DMS153 (cell line): ENCODE measurements around the gene MBP.

Experiments
- DNase-seq: peaks from one replicate; lab custom pipeline; 2025; lab: John Stamatoyannopoulos, UW

The MBP gene

DNA sequence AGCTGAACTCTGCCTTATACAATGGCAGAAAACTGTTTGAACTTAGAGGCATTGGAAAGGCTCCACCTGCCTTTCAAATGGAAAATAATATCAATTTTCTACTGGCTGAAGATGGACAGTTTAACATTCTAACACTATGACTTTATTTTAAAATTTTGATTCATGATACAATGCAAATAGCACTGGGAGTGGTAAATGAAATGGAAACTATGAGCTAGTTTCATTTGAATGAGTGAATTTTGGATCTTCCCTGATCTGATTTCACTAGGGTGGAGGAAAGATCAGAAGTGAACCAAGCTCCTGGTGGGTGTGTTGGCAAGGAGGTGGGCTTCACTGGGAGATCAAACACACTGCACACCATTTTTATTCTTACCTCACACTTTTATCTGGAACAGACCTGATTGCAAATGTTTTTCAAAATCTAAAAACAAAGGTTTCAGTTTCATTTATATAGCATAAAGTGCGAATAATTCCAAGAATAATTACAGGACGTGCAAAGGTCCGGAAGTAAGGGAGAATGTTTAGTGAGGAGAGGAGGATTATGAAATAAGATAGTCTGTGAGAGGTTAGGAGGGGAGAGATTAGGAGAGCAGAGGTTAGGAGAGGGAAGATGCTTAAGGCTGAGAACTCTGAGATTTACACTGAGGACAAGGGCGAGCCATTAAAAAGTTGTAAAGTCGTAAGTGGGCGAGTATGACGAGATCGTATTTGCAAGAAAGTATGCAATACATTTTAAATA lies 18.6 kb upstream of the MBP start:
- DNase-seq: no peak

DNA sequence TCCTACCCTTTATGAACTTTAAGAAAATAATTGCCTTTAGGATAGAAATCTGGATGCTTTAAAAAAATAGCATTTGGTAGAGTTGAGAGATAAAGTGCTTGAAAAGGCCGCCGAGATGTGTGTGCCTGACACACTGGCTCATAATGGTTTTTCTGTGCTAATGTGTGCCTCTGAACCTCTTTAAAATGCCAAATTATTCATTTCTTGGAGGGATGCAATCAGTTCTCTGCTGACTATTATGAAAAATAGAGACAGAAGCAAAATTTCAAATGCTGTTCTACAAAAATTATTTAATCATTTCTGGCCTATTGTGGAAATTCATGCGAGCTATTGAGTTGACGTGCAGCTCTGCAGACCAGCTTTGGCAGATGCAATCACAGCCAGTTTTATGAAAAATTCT lies 18.0 kb upstream of the MBP start:
- no peak for DNase-seq

DNA sequence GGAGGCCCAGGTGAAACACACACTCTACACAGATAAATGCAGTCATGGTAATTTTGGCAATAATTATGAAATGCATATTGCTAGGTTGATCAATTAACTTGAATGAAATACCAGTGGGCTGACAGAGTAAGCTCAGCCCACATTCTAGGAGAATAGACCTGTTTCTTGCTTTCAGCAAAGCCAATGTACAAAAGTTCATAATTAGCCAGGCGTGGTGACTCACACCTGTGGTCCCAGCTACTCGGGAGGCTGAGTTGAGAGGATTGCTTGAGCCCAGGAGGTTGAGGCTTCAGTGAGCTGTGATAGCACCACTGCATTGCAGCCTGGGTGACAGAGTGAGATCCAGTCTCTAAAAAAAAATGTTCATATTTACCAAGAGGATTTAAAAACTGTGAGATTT lies 15.7 kb upstream of the MBP start:
- no peak for DNase-seq

DNA sequence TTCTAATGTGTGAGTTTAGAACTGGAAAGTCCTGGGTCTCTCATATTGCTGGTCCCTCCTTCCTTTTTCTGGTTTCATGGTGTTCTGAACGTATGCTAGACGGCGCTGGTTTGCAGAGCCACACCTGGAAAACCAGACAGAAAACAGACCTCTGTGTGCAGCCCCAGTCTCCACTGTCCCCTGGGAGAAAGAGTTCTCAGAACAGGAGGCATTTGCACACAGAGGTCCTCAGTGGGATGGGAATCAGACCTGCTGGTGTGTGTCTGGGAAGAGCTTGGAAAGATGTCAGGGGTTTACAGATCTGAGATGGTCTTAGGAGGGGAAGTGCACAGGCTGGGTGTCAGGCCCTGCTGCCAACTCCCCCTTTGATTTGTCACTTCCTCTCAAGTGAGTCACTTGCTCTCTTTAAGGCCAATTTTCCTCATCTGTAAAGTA lies 14.9 kb upstream of the MBP start:
- no peak for DNase-seq

DNA sequence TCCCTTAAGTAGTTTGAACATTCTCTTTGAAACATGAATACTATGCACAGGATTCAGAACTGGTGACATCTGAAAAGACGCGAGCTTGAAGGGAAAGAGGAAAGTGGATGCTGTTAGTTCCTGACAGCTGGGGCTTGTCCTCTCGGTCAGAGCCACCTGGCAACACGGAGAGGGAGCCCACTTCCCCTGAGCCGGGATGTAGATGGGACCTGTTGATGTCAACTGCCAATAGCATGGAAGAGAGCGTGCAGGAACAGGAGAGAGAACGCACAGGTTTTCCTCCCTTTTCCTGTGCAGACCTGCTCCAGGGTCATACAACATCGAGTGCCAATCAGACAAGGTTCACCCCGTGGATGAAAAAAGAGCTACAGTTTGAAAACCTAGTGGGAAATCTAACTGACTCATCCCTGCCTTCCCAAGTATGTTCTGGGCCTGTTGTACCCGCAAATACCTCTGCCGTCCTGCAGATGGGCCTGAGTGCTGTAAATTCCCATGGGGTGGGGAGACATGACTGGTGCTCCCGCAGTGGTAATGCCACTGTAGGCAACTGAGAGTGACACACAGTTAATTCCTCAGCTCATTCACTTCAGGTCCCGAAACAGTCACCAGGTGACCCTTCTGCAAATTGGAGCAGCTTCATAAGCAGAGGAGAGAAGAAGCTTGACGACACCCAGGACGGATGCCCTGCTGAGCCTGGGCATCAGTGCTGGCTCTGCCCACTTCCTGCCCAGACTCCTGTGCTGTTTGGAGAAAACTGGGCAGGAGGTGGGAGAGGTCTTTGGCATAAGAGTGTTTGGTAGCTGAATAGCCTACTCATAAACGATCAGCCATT lies 13.9 kb upstream of the MBP start:
- no peak for DNase-seq

DNA sequence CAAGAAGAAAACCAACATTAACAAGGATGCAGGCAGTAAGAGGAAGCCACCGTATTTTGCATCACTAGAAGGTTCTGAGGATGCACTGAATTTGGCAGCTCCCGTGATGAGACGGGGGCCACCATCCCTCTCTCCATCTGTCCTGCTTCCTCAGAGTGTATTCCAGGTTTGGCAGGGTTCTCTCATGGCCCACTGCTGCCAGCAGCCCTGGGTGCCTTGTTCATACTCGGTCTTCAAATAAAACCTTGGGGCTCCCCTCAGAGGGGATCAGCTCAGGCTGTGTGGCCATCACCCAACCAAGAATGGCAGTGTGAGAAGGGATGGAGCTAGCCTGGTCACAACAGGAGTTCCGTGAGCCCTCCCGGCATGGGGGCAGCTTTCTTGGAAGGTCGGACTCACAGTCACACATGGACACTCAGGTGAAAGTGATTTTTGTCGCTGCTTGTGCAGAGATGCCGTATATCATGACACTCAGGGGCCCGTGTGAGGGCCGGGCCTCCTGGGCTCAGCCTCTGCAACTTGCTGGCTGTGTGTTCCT lies 12.8 kb upstream of the MBP start:
- DNase-seq: no peak

DNA sequence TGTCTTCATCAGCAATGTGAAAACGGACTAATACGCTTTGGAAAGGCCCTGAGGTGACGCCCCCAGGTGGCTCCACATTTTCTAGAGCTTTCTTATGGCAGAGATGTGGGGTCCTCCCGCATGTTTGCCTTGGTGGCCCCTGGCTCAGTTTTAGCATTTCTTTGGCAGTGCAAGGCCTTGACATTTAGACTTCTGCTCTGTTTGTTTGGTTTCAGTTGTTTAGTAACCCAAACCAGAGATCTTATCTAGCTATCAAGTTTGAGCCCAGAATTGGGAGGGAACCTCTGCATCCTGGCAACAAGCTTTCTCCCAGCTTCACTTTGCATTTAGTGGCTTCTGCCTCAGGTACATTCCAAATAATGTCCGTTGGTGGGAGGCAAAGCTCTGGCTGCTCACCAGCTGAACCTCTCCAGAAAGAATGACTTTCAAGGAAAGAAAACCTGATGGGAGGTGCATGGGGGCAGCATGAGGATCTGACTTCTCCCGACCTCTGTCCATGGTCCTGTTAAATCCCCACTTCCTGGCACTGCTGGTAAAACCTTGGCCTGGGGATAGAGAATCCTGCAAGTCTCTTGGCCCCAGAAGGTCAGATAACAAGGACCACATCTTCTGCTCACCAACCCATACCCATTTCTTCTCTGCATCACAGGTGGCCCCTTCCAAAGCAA lies 12.0 kb upstream of the MBP start:
- no peak for DNase-seq

DNA sequence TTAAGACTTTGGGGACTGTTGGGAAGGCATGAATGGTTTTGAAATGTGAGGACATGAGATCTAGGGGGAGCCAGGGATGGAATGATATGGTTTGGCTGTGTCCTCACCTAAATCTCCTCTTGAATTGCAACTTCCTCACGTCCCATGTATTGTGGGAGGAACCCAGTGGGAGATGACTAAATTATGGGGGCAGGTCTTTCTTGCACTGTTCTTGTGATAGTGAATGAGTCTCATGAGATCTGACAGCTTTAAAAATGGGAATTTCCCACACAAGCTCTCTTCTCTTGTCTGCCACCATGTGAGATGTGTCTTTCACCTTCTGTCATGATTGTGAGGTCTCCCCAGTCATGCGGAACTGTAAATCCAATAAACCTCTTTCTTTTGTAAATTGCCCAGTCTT lies 11.5 kb upstream of the MBP start:
- no peak for DNase-seq

DNA sequence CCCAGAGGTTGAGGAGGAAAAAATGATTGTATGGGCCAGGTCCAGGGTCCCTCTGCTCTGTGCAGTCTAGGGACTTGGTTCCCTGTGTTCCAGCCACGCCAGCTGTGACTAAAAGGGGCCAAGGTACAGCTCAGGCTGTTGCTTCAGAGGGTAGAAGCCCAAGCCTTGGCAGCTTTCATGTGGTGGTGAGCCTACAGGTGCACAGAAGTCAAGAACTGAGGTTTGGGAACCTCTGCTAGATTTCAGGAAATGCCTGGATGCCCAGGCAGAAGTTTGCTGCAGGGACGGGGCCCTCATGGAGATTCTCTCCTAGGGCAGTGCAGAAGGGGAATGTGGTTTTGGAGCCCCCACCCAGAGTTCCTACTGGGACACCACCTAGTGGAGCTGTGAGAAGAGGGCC lies 10.6 kb upstream of the MBP start:
- no peak for DNase-seq

DNA sequence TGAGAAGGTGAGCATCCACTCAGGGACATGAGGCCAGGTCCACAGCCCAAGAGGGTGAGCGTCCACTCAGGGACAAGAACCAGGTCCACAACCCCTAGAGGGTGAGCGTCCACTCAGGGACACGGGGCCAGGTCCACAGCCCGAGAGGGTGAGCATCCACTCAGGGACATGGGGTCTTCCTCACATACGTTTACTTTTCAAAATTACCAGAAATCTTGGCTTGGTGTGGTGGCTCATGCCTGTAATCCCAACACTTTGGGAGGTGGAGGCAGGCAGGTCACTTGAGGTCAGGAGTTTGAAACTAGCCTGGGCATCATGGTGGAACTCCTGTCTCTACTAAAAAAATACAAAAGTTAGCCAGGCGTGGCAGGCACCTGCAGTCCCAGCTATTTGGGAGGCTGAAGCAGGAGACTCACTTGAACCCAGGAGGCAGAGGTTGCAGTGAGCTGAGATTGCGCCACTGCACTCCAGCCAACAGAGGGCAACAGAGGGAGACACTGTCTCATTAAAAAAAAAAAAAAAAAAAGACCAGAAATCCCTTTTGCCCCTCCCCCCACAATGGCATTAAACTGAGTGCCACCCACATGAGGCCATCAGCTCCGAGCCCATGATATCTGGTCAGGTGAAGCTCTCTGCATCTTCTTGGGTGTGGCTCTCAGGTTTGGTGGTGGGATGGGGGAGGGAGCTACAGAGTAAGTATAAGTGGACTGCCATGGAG lies 9.0 kb upstream of the MBP start:
- no peak for DNase-seq

DNA sequence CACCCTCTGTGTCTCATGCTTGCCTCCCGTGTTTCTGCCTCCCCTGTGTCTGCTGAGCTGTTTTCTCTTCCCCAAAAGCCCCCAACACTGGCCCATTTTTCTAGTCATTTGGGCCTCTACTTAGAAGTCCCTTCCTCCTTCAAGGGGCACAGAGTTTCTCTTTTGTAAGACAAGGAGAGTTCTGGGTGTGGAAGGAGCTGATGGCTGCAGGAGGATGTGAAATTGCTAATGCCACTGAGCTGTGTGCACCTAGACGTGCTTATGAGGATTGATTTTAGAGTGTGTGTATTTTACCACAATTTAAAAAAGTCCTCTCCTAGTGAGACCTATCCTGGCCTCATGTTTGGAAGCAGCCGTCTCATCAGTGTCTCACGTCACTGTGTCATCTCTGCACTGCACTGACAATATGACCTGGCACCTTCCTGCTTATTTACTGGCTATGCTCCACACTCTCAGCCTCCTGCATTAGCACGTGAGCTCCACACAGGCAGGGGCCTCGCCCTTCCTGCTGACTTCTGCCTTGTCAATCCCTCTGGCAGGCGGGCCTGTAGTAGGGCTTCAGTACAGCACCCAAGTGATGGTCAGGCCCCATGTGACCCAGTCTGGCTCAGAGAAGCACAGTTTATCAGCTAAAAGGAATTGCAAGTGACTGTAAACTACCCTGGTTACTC lies 8.0 kb upstream of the MBP start:
- DNase-seq: peak; percentile 23

DNA sequence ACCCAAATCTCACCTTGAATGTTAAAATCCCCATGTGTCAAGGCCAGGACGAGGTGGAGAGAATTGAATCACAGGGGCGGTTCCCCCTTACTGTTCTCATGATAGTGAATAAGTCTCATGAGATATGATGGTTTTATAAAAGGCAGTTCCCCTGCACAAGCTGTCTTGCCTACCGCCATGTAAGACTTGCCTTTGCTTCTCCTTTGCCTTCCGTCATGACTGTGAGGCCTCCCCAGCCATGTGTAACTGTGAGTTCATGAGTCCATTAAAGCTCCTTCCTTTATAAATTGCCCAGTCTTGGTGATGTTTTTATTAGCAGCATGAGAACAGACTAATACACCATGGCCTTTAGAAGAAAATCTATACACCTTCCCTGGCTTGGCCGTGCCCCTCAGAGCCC lies 7.4 kb upstream of the MBP start:
- DNase-seq: no peak

DNA sequence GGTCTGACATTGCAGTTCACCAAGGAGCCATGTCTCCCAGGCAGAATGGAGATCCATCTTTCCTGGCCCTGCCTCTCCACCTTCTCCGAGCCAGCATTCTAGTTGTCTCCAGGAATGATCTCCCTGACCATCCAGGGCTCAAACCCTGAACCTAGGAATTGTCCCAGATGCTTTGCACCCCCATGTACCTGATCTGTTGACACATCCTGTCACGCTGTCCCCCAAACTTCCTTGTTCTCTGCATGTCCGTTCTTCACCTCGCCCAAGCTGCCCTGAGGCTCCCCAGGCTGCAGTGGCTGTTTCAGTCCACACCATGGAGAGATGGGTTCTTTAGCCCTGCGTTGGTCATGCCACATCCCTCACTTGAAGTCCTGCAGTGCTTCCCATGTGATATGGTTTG lies 7.0 kb upstream of the MBP start:
- no peak for DNase-seq

DNA sequence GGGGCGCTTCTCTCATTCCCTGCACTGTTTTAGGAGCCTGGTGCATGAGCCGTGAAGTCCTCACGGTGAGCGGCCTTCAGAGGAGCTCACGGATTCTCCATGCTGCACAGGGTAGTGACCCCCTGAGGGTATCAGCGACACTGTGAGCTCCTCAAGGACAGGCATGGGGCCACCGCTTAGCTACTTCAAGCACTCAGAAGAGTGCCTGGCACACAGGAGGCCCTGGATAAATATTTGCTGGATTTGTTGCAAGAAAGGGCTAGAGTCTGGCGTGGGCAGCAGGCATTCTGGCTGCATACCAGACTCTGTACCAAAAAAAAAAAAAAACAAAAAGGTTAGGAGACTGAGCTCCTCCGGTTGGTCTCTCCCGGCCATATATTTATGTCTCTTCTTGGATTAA lies 5.7 kb upstream of the MBP start:
- no peak for DNase-seq

DNA sequence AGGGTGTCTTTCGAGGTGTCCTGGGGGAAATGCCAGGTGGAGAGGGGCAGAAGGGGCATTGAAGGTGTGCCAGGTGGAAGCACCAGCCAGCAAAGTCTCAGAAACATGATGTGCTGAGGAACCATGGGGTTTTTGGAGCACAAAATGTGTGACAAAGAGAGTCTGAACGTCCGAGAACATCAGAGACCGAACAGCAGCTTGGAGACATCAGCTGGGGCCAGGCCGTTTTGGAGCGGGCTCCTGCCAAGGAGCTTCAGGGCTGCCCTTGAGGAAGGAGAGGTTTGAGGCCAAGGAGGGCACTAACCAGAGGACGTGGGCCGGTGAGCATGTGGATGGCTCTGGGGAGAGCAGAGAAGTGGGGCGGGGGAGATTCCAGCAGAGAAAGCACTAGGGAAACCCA lies 5.3 kb upstream of the MBP start:
- no peak for DNase-seq

DNA sequence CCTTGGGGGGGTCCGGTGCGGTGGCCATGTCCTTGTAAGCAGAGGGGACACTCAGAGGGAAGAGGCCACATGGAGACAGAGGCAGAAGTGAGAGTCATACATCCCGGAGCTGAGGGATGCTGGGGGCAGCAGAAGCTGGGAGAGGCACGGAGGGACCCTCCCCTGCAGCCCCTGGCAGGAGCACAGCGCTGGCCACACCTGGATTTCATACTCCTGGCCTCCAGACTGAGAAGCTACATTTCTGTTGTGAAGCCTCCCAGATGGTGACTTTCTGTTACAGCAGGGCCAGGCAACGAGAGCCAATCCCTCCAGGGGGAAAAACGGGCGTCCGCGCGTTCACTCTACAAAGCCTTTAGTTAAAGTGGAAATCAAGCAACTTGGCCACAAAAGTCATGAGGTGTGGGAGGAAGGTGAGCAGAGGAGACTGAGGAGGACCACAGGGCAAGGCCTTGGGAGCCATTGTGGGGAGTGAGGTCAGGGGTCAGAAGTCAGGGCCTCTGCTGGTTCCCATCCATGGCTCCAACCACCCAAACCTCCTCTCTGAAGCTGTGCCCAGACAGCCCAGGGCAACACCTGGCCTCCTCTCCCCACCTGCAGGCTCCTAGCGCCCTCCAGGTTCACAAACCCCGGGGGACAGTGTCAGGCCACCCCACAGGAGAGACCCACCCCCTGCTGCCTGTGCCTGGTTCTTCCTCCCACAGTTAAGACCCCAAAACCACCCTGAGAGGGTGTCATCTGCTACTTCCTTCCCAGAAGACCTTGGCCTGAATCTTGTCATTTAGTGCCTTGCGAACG lies 4.5 kb upstream of the MBP start:
- DNase-seq: no peak

DNA sequence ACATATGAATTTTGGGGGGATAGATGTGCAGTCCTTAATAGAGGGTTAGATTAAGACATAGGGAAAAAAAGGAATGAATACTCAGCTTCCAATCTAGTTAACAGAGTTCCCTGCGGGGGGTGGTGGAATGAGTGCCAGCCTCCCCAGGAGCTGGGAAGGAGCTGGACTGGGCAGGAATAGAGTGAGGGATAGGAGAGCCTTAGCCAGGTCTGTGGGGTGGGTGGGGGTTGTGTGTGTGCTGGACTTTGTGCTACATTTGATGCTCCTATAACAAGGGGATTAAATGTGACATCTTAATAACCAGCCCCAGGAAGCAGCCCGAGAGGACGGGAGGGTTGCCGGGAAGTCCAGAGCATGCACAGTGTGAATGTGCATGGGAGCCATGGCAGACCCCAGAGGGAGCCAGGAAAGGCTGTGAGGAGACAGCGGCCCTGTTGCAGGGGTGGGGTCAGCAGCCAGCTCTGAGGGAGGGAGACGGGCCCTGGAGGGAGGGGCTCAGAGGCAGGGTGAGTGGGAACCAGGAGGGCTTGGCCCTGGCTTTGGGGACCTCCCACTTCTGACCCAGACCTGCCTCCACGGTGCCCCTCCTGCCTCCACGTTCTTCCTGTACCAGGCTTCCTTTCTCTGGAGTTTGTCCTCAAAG lies 3.6 kb upstream of the MBP start:
- DNase-seq: no peak

DNA sequence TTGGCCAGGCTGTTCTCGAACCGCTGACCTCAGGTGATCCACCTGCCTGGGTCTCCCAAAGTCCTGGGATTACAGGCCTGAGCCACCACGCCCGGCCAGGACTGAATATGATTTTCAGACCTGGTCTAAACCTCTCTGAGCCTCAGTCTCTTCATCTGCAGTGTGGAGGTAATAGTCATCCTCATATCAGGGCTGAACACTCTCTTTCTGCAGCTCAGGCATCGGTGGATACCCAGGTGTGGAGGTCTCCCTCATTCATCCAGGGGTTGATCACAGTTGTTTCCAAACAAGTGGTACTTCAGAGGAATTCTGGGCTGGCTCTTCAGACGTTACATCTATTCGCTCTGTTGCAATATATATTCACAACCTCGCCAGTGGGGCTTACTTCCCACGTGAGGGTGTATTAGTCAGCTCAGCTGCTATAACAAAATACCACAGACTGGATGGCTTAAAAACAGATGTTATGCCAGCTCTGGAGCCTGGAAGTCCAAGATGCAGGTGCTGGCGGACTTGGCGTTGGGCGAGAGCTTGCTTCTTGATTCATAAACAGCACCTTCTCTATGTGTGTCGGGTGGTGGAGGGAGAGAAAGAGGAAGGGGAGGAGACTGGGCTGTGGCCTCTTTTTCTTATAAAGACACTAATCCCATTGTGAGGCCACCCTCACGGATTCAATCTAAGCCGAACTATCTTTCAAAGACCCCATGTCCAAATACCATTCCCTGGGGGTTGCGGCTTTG lies 2.9 kb upstream of the MBP start:
- no peak for DNase-seq

DNA sequence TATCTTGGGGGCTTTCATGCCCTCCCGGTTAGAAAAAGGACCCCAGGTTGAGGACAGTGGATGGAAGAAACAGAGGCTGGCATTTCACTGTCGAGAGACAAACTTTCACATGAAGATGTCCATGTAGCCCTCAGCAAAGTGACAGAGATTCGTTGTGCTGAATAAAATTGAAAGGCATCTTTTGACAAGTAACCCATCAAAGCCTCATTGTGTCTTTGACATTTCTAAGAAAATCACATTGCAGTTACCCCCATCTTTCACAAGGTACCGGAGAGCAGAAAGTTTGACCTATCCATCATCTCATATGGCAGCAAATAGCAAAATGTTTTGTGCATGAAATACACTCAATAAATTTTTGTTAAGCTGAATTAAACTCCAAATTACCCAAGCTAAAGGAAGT lies 2.0 kb upstream of the MBP start:
- no peak for DNase-seq
